ENCODE measurements around the gene RAB6C. TPM values are rescaled to one million over a fixed set of nuclear protein-coding genes. Genes with fewer than 3 reads are reported as not detected.

The RAB6C gene
- total and polyA plus RNA-seq, 10 of the 15 experiments (the other 5 are each of a cell fraction or from before 2014, with no cell fraction given): not detected

GRCh38 chr2:129984426-129984825 lies 5.0 kb downstream of the RAB6C start:
- no peak overlapping the region for H2AFZ ChIP-seq (ENCODE audit: control insufficient read depth, low read depth, low read length)
- ATAC-seq: no peak
- no peaks in the 10 kb centered on the region for H3K9me3 ChIP-seq (replicated peaks; ENCODE audit: control insufficient read depth, insufficient read depth, low read length)
- H3K4me1 ChIP-seq (ENCODE audit: control insufficient read depth, insufficient read depth, low read length): no peaks in the 10 kb centered on the region
- no peak for FAIRE-seq
- intact Hi-C loops (cut with micrococcal nuclease; ENCODE audit: unreplicated experiment): no loop called here
- TF ChIP-seq PAX8 (IDR thresholded peaks at IDR 0.05) (no peak), ZSCAN29 (IDR thresholded peaks at IDR 0.05) (no peak), NBN (IDR thresholded peaks at IDR 0.05) (no peak), CHD2 (IDR thresholded peaks at IDR 0.05; ENCODE audit: borderline replicate concordance, low read depth, low read length) (no peak), CBFB (IDR thresholded peaks at IDR 0.05; ENCODE audit: low read depth) (no peak), GATAD2B (conservative IDR thresholded peaks at IDR 0.05; ENCODE audit: low read depth) (no peak), SP1 (IDR thresholded peaks at IDR 0.05; ENCODE audit: low read depth, low read length) (no peak), EED (IDR thresholded peaks at IDR 0.05; ENCODE audit: low read depth) (no peak), FOS (IDR thresholded peaks at IDR 0.05; ENCODE audit: borderline replicate concordance, extremely low read depth, insufficient read length) (no peak), GABPA (IDR thresholded peaks at IDR 0.05; ENCODE audit: low read depth) (no peak), NKRF (conservative IDR thresholded peaks at IDR 0.05) (no peak), RELA (IDR thresholded peaks at IDR 0.05; ENCODE audit: borderline replicate concordance, partially characterized antibody) (no peak), PML (IDR thresholded peaks at IDR 0.05; ENCODE audit: low read length) (no peak), MYC (IDR thresholded peaks at IDR 0.05; ENCODE audit: insufficient read depth, insufficient read length, insufficient replicate concordance, low read length, severe bottlenecking) (no peak), RB1 (IDR thresholded peaks at IDR 0.05; ENCODE audit: borderline replicate concordance) (no peak), RAD51 (IDR thresholded peaks at IDR 0.05) (no peak)
- TF ChIP-seq, protein P1, sequence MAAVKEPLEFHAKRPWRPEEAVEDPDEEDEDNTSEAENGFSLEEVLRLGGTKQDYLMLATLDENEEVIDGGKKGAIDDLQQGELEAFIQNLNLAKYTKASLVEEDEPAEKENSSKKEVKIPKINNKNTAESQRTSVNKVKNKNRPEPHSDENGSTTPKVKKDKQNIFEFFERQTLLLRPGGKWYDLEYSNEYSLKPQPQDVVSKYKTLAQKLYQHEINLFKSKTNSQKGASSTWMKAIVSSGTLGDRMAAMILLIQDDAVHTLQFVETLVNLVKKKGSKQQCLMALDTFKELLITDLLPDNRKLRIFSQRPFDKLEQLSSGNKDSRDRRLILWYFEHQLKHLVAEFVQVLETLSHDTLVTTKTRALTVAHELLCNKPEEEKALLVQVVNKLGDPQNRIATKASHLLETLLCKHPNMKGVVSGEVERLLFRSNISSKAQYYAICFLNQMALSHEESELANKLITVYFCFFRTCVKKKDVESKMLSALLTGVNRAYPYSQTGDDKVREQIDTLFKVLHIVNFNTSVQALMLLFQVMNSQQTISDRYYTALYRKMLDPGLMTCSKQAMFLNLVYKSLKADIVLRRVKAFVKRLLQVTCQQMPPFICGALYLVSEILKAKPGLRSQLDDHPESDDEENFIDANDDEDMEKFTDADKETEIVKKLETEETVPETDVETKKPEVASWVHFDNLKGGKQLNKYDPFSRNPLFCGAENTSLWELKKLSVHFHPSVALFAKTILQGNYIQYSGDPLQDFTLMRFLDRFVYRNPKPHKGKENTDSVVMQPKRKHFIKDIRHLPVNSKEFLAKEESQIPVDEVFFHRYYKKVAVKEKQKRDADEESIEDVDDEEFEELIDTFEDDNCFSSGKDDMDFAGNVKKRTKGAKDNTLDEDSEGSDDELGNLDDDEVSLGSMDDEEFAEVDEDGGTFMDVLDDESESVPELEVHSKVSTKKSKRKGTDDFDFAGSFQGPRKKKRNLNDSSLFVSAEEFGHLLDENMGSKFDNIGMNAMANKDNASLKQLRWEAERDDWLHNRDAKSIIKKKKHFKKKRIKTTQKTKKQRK (IDR thresholded peaks at IDR 0.05; ENCODE audit: low read depth, low read length): no peak
- TF ChIP-seq, protein P2, sequence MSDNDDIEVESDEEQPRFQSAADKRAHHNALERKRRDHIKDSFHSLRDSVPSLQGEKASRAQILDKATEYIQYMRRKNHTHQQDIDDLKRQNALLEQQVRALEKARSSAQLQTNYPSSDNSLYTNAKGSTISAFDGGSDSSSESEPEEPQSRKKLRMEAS (IDR thresholded peaks at IDR 0.05; ENCODE audit: low read depth, low read length): no peak
- no peak overlapping the region for H3K4me3 ChIP-seq
- in situ Hi-C loops (cut with MboI): no loop called here
- H3K27ac ChIP-seq (ENCODE audit: control insufficient read depth, insufficient read depth): no peak overlapping the region
- DNase-seq (ENCODE audit: low read depth, low spot score): no peak
- no peaks in the 10 kb centered on the region for H3K27me3 ChIP-seq (replicated peaks in 1 of 2; ENCODE audit: control insufficient read depth in 2 of 2, insufficient read depth in 2 of 2, low read length in 1 of 2)
- POLR2A ChIA-PET: no interaction called here
- BruUV-seq (replicated peaks): no TSS peak
- RAD21 ChIA-PET (ENCODE audit: unreplicated experiment): no interaction called here
- no peak overlapping the region for H3K9ac ChIP-seq (ENCODE audit: control insufficient read depth, insufficient read depth, low read length)
- H3K79me2 ChIP-seq (ENCODE audit: control insufficient read depth, insufficient read depth, low read length): no peaks in the 10 kb centered on the region
- WGBS (ENCODE audit: insufficient coverage, insufficient replicate concordance, low lambda C conversion rate, missing lambda C conversion rate): 0% methylated on average over 2 of the region's 2 CpGs
- CTCF ChIA-PET: no interaction called here
- no peaks in the 10 kb centered on the region for H4K20me1 ChIP-seq (ENCODE audit: control insufficient read depth, insufficient read depth)
- no peak overlapping the region for H3K4me2 ChIP-seq (ENCODE audit: control insufficient read depth, insufficient read depth)
- SMC1A ChIA-PET (ENCODE audit: uncharacterized antibody, unreplicated experiment): no interaction called here
- H3K36me3 ChIP-seq (ENCODE audit: control insufficient read depth in 2 of 2, insufficient read depth in 2 of 2, low read length in 1 of 2): no peaks in the 10 kb centered on the region

Measured in GM12878 (cell line).